IMR-90 (cell line): Measurements from ENCODE around the gene USP54. TPM values are rescaled to one million over a fixed set of nuclear protein-coding genes. Genes with fewer than 3 reads are reported as not detected.

Source experiments
- microRNA-seq, 2 experiments: library from miRNA; stranded (forward) in 1 of 2; unstranded in 1 of 2; fragments of 10-50 nt in 1 of 2; fragments of <30 nt in 1 of 2; gene quantifications in 1 of 2; microRNA quantifications in 1 of 2; one replicate each; pipeline versions ENCODE3 to v1.1.0; 2013 to 2020; ENCODE audit not compliant: insufficient read depth in 1 of 2, insufficient read length in 1 of 2, unreplicated experiment in 1 of 2
- polyA plus RNA-seq, 3 experiments: library from polyadenylated mRNA; depleted of rRNA; stranded (reverse); fragments of >200 nt; gene quantifications; 2 replicates each; pipeline ENCODE4 v1.2.3, GENCODE V29; 2012; ENCODE audit warnings: low replicate concordance in 1 of 3
- small RNA-seq, 5 experiments: library from RNA; depleted of rRNA; stranded (forward); fragments of <200 nt; gene quantifications; one replicate each; pipeline ENCODE3, GENCODE V24; 2012
- total RNA-seq: library from RNA; depleted of rRNA; stranded (reverse); fragments of >200 nt; gene quantifications from 2 replicates; pipeline ENCODE4 v1.2.3, GENCODE V29; 2012; rRNA removed

The USP54 gene
- total and polyA plus RNA-seq, 2 of the 4 experiments (the other 2 are of a cell fraction) = 4.0 to 7.9 TPM

Small RNA genes within 50 kb of the gene (microRNA-seq; reads per million reads assigned to microRNA genes)
- gene RNU6-883P (ENCODE audit: insufficient read depth, insufficient read length) = not detected

Small RNA genes within 50 kb of the gene (small RNA-seq; reads per million reads assigned to genes)
- gene RNU6-883P = 0 to 1.2 (median 0) reads per million in 5 experiments

Other genes starting within 250 kb of the USP54 start
- gene CFAP70, start 232.5 kb downstream of the USP54 start, total RNA-seq = 0.18 and 0.28 TPM in 2 replicates
- gene CFAP70, start 232.5 kb downstream of the USP54 start, polyA plus RNA-seq (2012; rRNA removed) = 0.13 and 0.15 TPM in 2 replicates
- gene ANXA7, start 177.3 kb downstream of the USP54 start, total RNA-seq = 102 and 120 TPM in 2 replicates
- gene ANXA7, start 177.3 kb downstream of the USP54 start, polyA plus RNA-seq (2012; rRNA removed) = 77.2 and 77.4 TPM in 2 replicates
- 1.1 TPM in 2 replicates for gene MSS51, start 157.8 kb downstream of the USP54 start, total RNA-seq
- gene MSS51, start 157.8 kb downstream of the USP54 start, polyA plus RNA-seq (2012; rRNA removed) = 1.3 and 1.8 TPM in 2 replicates
- 22.9 and 40.0 TPM in 2 replicates for gene PPP3CB, start 95.3 kb downstream of the USP54 start, total RNA-seq
- 26.4 and 36.4 TPM in 2 replicates for gene PPP3CB, start 95.3 kb downstream of the USP54 start, polyA plus RNA-seq (2012; rRNA removed)
- under 0.01 and 0.18 TPM in 2 replicates for gene MYOZ1, start 50.1 kb upstream of the USP54 start, total RNA-seq
- 0.27 and 0.29 TPM in 2 replicates for gene MYOZ1, start 50.1 kb upstream of the USP54 start, polyA plus RNA-seq (2012; rRNA removed)
- gene SYNPO2L, start 64.7 kb upstream of the USP54 start, total RNA-seq = under 0.01 and 0.18 TPM in 2 replicates
- 0.62 and 0.75 TPM in 2 replicates for gene SYNPO2L, start 64.7 kb upstream of the USP54 start, polyA plus RNA-seq (2012; rRNA removed)
- 1.4 and 1.8 TPM in 2 replicates for gene AGAP5, start 106.8 kb upstream of the USP54 start, total RNA-seq
- 4.1 TPM in 2 replicates for gene AGAP5, start 106.8 kb upstream of the USP54 start, polyA plus RNA-seq (2012; rRNA removed)
- gene SEC24C, start 153.0 kb upstream of the USP54 start, total RNA-seq = 66.4 and 74.2 TPM in 2 replicates
- gene SEC24C, start 153.0 kb upstream of the USP54 start, polyA plus RNA-seq (2012; rRNA removed) = 84.2 and 88.9 TPM in 2 replicates
- gene CHCHD1, start 190.7 kb upstream of the USP54 start, total RNA-seq = 11.5 and 13.9 TPM in 2 replicates
- gene CHCHD1, start 190.7 kb upstream of the USP54 start, polyA plus RNA-seq (2012; rRNA removed) = 21.0 and 24.9 TPM in 2 replicates
- 16.8 and 16.9 TPM in 2 replicates for gene ZSWIM8, start 194.3 kb upstream of the USP54 start, total RNA-seq
- gene ZSWIM8, start 194.3 kb upstream of the USP54 start, polyA plus RNA-seq (2012; rRNA removed) = 103 and 119 TPM in 2 replicates
- 5.6 TPM in 2 replicates for gene NDST2, start 220.3 kb upstream of the USP54 start, total RNA-seq
- 14.6 and 16.5 TPM in 2 replicates for gene NDST2, start 220.3 kb upstream of the USP54 start, polyA plus RNA-seq (2012; rRNA removed)